GM12874 (cell line): ENCODE measurements around the gene ADAM12.

Experiments
- CTCF ChIP-seq: IDR thresholded peaks from 2 replicates; pipeline ENCODE4 v1.5.1; 2011; ENCODE audit warnings: low read depth, mild to moderate bottlenecking, control low read depth, low read length, moderate library complexity; ENCODE audit not compliant: insufficient read depth

The ADAM12 gene

GRCh38 chr10:126118476-126118875 lies 269.8 kb downstream of the ADAM12 start:
- TF ChIP-seq CTCF, result no peak

DNA sequence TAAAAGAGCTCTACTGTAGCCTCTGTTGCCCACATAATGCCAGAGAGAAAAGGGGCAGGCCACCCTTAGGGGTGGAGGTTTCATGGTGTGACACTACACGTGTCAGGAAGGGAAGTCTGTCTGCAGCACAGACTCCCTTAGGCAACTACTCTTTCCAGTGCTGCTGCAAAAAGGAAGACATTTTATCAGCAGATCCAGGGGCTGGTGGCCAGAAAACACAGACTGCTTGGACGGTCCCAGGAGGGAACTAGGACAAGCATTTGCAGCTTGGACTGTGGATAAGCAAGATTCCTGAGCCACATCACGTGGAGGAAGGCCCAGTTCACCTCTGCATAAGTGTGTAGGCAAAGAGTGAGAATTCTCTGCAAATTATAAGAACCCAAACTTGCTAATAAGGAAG lies 271.1 kb downstream of the ADAM12 start:
- no peak for TF ChIP-seq CTCF

GRCh38 chr10:126115886-126116285 lies 272.4 kb downstream of the ADAM12 start:
- TF ChIP-seq CTCF, result no peak

DNA sequence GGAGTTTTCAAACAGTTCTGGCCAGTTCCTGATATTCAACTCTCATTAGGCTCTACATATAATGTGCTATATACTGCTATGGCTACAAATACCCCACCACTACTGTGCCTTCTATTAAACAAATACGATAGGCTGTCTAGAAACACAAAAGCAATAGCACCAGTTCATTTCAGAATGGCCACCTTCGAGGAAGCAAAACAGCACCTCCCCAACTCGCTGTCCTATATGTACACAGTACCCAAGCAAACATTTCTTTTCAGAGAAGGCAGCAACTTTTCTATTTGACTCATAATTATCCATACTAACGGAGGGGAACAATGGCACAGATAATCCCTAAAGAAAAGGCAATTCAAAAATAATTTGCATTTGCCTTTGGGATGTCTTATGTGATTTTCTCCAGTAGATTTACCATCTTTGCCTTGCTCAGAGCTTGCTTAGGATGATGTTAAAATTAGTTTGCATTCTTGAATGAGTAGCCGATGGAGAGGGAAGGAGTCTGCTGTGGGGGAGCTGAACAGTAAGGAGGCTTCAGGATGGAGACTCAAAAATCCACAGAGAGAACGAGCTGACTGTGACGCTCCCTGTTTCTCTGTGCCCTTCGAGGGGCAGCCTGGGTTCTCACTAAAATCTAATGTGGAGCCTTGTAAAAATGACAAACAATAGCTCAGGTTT lies 273.3 kb downstream of the ADAM12 start:
- TF ChIP-seq CTCF, result no peak

- TF ChIP-seq CTCF, result no peak
Observed at GRCh38 chr10:126111516-126111915, 276.8 kb downstream of the ADAM12 start.

DNA sequence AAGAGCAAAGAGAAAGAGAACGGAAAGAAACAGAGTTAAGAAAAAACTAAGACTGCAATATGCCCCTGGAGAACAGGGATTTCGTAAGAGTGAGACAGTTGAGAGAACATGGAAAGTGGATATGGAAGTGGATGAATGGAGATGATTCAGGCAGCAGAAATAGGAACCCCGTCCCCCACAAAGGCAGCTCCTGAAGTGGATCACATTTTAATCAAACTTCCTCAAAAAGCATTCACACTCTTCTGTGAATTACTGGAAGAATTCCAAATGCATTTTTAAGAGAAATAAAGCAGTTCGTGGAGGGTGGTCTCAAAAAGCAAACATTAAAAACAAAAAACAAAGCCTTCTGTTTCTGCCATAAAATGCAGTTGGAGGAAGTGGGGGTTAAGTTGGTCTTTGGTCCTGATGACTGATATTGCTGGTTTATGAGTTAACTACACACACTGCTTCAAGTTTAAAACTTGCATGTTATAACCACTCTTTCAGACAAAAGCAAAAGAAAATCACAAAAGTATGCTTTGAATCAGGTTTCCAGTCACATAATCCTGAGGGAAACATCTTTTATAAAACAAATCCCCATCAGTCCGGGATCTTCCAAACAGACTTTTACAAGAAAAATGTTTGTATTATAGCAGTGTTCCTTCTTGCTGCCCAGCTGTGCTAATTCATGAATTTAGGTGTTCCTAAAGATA lies 277.6 kb downstream of the ADAM12 start:
- no peak for TF ChIP-seq CTCF

- TF ChIP-seq CTCF, result no peak
Observed at GRCh38 chr10:126109893-126110292, 278.4 kb downstream of the ADAM12 start.
